Activated CD4-positive, alpha-beta T cell treated with anti-CD3 and anti-CD28 coated beads, Interleukin-2, amount 50 U/mL, for 1 hour (primary cell): Measurements from ENCODE around the gene PSPH.
"Not testable (repeated sequence)": the region's sequence is repeated elsewhere in the genome, so short reads cannot be mapped to it uniquely, and the experiment has no call there.

Source experiments
- DNase-seq: peaks from one replicate; pipeline ENCODE4 v3.0.0-alpha.2; 2020

Gene PSPH

DNA sequence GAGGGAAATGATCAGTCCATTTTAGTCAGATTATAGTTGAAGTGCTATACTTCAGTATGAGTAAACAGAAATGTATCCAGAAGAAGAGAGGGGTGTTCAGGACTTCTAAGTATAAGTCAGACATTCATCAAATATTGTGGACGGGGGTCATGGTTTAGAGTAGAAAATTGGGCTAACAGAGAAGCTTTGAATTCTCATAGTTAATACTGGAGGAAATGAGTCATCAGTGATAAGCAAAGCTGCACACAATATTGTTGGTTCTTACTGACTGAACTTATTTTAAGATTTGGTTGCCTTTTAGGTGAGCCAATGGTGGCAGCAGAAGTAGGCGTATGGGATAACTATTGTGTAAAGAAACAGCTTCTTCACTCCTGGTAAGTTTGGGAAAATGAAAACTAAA, 11.1 kb upstream of the PSPH start:
- DNase-seq, result no peak

DNA sequence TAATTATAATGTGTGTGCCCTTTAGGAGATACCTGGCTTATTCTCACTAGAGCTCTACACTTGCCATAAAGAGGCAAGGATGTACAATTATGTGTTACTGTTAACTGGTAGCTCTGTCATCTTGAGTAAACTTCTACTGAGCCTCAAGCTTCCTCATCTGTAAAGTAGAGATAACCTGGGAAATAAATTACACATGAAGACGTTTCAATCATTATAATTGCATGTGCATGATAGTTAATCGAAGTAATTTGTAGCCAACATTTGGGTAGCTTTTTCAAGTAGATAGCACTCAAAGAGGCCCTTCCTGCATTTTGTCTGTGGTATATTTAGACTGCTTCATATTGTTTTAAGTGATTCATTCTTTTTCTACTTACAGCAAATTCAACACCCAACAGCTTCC, 2.7 kb upstream of the PSPH start:
- no peak for DNase-seq

DNA sequence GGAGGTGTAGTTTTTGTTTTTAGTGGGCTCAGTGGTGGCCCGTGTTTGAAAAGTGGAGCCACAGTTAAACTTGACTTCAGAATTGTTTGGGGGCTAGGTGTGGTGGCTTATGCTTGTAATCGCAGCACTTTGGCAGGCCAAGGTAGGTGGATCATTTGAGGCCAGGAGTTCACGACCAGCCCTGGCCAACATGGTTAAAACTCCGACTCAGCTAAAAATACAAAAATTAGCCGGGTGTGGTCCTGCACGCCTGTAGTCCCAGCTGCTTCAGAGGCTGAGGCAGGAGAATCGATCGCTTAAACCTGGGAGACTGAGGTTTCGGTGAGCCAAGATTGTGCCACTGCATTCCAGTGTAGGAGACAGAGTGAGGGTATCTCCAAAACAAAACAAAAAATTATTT, 2.1 kb upstream of the PSPH start:
- no peak for DNase-seq

DNA sequence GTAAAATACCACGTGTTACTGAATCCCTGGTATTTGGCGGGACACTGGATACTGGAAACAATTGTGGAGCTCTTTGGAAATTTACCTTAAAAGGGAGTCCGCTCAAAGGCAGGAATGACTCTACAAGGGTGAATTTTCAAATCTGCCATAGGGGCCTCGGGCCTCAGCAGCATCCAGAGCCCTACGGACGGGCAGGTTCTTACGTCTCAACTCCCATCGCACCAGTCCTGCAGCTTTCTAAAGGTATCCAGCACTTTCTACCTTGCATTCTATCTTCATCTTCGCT, 248 bp downstream of the PSPH start:
- no peak for DNase-seq

DNA sequence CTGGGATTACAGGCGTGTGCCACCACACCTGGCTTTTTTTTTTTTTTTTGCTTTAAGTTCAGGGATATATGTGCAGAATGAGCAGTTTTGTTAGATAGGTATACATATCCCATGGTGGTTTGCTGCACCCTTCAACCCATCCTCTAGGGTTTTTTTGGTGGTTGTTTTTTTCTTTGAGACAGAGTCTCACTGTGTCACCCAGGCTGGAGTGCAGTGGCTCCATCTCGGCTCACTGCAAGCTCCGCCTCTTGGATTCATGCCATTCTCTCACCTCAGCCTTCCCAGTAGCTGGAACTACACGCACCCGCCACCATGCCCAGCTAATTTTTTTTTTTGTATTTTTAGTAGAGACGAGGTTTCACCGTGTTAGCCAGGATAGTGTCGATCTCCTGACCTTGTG, 2.5 kb downstream of the PSPH start:
- not testable (repeated sequence) for DNase-seq

DNA sequence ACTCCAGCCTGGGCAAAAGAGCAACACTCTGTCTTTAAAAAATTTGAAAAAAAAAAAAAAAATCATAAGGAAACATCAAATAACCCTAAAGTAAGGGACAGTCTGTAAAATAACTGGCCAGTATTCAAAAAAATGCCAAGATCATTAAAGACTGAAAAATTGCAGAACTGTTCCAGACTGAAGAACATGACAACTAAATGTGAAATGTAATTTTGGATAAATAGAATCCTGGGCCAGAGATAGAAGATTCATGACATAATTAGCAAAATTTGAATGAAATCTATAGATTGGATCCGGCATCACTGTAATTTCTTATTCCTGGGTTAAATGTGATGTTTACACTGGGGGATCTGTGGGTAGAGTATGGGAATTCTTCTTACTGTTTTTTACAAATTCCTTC, 3.0 kb downstream of the PSPH start:
- no peak for DNase-seq

DNA sequence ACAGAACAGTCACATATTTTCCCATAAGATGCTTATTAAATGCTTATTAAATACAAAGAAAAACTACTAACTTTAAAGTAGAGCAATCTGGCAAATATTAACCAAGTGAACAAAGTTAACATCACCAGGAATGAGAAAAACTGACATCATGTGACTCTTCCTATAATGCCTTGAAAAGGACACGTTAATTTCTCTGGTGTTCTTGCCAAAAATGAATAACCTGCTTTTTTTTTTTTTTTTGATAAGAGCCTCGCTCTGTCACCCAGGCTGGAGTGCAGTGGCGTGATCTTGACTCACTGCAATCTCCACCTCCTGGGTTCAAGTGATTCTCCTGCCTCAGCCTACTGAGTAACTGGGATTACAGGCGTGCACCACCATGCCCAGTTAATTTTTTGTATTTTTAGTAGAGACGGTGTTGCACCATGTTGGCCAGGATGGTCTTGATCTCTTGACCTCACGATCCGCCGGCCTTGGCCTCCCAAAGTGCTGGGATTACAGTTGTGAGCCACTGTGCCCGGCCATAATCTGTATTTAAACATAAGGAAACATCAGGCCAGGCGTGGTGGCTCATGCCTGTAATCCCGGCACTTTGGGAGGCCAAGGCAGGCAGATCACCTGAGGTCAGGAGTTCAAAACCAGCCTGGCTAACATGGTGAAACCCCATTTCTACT, 3.7 kb downstream of the PSPH start:
- DNase-seq, result not testable (repeated sequence)

DNA sequence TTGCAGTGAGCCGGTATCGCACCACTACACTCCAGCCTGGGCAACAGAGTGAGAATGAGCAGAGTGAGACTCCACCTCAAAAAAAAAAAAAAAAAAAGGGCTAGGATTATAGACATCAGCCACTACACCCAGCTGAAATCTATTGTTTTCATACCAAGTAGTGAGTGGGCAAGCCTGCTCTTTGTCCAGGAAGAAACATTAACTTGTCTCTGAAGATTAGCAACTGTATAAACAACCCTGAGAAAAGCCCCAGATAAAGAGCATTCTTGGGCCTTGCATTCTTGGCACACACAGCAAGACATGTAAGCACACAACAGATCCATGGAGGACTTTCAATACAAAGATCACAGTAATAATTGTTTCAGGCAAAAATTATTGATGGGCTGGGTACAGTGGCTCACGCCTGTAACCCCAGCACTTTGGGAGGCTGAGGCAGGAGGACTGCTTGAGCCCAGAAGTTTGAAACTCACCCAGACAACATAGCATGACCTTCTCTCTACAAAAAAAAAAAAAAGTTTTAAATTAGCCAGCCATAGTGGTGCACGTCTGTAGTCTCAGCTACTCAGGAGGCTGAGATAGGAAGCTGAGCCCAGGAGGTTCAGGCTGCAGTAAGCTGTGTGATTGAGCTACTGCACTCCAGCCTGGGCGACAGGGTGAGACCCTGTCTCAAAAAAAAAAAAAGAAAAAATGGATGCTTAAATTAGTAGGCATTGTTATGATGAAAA, 4.4 kb downstream of the PSPH start:
- no peak for DNase-seq

DNA sequence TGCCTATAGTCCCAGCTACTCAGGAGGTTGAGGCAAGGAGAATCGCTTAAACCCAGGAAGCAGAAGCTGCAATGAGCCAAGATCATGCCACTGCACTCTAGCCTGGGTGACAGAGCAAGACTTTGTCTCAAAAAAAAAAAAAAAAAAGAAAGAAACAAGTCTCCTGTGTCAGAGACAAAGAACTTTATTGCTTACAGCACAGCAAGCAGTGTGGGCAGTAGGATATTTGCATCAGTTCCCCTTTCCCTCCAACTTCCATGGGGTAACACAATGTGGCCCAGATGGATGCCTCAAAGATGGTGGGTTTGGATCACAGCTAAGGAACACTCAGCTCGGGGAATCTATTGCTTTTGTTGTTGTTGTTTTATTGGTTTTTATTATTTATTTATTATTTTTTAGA, 5.5 kb downstream of the PSPH start:
- DNase-seq, result not testable (repeated sequence)

DNA sequence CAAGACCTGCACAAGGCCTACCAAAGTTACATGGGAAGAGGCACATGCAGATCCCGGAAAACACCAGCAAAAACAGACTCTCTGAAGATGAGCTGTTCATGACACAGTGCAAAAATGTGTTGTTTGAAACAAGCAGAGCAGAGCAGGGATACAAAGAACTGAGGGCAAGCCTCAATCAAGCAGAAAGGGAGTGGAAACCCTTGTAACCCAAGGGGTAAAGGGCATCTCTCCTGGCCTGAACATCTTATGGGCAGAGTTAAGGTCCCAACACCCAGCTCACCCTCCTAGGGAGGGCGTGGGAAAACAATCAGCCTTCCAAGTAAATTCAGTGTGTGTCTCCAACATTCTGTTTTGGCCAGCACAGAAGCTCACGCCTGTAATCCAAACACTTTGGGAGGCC, 10.5 kb downstream of the PSPH start:
- DNase-seq, result no peak

DNA sequence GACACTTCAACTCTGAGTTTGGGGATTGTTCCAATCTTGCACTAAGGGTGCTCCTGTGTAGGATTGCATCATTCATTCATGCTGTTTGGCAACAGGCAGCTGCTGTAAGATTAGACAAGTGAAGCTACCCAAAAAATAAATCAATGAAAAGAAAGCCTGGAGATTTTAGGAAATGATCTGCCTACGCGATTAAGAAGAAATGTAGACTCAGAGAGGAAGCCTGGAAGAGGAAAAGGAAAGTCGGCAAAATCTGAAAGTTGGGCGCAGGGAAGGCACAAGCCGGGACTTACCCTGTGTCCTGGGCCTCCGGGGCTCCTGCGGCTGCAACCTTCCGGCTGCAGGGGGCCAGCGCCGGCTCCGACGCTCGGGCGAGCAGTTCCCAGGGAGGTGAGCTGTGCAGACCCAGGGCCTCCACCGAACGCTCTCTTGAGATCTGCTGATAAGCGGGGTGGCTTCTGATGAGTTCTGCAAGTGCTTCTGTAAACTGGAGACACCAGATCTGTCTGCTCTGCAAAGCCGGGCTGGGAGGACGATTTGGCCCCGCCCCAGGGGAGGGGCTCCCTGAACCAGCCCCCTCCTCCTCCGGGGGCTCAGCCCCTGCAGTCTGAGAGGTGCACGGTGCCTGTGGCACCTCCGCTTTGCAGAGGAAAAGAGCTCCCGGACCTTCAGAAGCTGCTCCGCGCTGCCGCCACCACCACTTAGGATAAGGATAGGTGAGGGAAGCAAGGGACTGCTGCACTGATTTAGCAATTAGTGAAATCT, 17.4 kb downstream of the PSPH start:
- peak; percentile 65 for DNase-seq

DNA sequence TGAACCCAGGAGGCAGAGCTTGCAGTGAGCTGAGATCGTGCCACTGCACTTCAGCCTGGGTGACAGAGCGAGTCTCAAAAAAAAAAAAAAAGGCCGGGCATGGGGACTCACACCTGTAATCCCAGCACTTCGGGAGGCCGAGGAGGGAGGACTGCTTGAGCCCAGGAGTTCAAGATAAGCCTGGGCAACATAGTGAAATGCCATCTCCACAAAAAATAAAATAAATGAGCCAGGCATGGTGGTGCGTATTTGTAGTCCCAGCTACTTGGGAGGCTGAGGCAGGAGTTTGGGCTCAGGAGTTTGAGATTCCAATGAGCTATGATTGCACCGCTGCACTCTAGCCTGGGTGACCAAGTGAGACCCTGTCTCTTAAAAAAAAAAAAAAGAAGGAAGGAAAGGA, 18.7 kb downstream of the PSPH start:
- not testable (repeated sequence) for DNase-seq

DNA sequence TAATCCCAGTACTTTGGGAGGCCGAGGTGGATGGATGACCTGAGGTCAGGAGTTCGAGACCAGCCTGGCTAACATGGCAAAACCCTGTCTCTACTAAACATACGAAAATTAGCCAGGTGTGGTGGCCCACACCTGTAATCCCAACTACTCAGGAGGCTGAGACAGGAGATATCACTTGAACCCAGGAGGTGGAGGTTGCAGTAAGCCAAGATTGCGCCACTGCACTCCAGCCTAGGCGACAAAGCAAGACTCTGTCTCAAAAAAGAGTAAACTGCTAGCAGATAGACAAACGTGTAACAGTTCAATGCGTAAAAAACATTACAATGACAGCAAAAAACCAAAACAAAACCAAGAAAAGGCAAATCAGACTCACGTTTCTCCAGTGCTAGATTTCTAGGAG, 19.7 kb downstream of the PSPH start:
- DNase-seq, result not testable (repeated sequence)

DNA sequence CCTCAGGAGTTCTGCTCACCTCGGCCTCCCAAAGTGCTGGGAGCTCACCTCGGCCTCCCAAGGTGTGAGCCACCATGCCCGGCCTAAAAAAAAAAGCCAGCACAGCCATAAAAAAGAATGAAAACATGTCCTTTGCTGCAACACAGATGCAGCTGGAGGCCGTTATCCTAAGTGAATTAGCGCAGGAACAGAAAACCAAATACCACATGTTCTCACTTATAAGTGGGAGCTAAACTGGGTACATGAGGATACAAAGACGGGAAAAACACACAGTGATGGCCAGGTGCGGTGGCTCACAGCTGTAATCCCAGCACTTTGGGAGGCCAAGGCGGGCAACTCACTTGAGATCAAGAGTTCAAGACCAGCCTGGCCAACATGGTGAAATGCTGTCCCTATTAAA, 20.9 kb downstream of the PSPH start:
- no peak for DNase-seq

DNA sequence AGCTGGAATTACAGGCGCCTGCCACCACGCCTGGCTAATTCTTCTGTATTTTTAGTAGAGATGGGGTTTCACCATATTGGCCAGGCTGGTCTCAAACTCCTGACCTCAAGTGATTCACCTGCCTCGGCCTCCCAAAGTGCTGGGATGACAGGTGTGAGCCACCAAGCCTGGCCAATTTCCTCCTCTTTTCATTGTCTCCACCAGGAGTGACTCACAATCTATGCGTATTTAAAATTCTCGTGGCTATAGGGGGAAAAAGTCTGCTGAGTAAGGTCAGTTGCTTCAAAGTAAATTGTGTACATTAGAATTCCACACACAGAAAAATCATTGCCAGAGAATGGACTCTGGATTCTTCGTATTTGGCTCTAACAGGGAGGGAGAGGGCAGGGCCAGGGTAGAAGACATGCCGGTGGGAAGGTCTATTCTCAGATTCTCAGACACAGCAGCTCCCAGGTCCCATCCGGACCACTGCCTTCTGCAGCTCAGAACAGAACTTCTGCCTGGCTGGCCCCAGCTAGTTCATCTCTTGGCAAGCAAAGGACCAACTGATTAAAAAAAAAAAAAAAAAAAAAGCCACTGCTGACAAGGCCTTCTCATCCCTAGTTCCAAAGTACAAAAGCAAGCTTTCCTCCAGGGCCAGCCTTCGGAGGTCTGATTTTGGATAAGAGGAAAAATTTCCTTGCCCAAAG, 22.2 kb downstream of the PSPH start:
- DNase-seq, result no peak

DNA sequence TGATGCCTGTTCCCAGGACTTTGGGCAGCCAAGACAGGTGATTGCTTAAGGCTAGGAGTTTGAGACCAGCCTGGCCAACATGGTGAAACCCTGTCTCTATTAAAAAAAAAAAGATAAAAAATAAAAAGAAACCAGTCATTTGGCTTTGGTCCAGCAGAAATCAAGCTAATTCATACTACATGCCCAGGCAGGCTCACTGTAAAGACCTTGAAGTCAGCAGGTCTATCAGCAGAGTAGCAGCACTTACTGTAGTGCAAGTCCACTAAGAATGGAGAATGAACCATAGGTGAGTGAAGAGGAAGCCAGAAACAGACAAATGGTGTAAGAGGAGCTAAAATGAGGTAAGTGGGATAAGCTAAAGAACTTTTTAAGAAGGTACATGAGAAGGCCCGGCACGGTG, 24.7 kb downstream of the PSPH start:
- no peak for DNase-seq

DNA sequence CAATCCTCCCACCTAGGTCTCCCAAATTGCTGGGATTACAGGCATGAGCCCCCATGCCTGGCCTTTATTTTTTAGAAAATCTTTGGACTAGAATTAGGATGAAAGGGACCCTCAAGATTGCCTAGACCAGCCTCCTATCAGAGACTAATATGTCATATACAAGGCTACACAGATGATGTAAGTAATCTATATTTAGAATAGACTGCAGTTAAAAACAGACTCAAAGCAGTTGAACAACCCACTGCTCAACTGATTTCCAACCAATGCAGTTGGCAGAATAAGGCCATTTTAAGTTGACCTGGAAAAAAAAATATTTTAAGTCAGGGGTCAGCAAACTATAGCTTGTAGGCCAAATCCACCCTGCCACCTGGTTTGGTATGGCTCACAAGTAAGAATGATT, 27.7 kb downstream of the PSPH start:
- no peak for DNase-seq

DNA sequence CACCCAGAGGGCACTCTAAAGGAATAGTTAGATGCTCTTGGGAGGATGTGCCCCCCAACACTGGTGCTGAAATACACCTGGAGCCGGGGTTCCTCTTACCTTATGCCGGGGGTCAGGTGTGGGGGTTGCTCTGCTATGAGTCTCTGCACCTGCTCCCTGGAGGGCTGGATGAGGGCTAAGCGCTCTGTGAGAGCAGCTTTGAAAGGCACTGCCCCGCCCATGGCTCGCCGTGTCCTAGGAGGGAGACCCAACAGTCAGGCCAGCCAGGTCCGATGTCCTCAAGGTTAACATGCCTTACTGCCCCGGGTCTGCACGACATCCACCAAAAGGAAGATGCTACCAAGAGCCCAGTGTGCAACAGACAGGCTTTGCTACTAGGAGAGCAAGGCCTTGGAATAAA, 31.7 kb downstream of the PSPH start:
- no peak for DNase-seq

DNA sequence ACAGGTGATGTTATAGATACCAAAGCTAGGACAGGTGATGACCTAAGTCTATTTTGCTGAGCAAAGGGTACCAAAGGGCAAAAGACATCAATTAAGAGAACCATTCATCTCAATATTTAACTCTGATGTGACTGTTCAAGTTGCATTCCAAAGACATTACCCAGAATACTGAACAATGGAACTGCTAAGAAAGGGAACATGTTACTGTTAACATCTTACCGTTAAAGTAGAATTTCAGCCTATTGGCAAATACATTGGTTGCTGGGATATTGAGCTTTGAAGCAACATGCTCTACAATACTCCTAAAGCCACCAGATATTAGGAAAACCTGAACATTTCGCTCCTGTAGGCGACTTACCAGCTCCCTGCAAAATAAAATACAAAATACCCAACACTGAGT, 34.2 kb downstream of the PSPH start:
- not testable (repeated sequence) for DNase-seq

DNA sequence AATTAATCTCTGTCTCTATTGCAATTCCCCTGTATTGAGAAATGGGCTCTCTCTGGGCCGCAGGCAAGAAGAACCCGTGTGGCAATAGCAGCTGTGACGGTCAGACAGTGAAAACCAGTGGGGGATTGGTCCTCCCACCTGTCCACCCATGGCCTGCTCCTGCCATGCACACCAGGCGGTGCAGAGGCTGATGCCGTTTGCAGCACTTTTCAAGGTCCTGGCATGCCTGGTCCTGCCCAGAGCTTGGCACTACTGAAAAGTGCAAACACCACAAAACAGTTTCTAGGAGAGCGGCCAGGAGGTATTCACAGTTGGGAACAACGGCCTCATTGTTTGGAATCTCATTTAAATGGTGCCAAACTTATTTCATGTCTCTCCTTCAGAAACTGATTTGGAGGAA, 41.5 kb downstream of the PSPH start:
- no peak for DNase-seq

DNA sequence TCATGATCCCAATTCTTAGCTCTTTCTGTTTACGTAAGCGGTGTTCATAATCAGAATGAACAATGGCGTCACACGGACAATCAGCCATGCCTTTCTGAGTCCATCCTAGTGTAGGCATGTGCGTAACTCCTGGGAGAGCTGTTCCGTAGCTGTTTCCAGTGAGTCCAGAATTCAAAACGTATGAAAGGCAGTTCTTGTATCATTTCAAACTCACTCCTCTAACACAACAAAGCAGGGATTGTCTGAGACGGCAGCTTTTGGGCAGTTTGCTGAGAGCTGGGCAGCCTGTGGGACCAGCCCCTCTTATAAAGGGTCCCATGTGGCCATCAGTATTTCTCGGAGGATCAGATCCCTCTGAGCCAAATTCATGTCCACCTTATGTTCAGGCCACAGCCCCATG, 43.4 kb downstream of the PSPH start:
- DNase-seq, result no peak

DNA sequence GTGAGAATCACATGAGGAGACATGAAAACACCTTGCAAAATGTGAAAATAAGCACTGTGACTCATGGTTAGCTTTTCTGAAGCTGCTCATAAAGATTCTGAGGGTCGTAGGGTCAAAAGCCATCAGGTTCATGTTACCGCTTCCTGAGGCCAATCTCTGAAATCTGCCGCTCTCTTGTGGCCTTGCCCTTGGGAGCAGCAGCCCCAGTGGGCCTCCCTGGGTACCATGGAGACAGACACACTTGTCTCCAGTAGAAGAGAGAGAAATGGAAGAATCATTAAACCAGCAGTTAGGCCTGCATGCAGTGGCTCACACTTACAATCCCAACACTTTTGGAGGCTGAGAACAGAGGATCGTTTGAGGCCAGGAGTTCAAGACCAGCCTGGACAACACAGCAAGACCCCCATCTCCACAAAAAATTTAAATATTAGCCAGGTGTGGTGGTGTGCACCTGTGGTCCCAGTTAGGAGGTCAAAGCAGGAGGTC, 44.0 kb downstream of the PSPH start:
- no peak for DNase-seq

DNA sequence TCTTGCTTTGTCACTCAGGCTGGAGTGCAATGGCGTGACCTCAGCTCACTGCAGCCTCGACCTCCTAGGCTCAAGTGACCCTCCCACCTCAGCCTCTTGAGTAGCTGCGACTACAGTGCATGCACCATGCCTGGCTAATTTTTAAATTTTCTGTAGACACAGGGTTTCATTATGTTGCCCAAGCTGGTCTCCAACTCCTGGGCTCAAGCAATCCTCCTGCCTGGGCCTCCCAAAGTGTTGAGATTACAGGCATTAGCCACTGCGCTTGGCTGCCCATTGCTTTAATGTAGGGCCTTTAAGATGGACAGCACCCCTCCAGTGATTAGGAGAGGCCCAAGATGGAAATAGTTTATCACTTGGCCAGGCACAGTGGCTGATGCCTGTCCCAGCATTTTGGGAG, 47.5 kb downstream of the PSPH start:
- no peak for DNase-seq
